IPS-11a (cell line): ENCODE measurements around the gene SUN3.

Source experiments
- H3K4me3 ChIP-seq: one replicate; pipeline ENCODE4 v1.5.1; 2013; ENCODE audit warnings: low read depth, low read length, control low read depth

SUN3 gene, protein sequence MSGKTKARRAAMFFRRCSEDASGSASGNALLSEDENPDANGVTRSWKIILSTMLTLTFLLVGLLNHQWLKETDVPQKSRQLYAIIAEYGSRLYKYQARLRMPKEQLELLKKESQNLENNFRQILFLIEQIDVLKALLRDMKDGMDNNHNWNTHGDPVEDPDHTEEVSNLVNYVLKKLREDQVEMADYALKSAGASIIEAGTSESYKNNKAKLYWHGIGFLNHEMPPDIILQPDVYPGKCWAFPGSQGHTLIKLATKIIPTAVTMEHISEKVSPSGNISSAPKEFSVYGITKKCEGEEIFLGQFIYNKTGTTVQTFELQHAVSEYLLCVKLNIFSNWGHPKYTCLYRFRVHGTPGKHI

GRCh38 chr7:48028938-48029337 lies at the start of gene SUN3:
Gene SUN3 (minus strand): TSS chr7:48029107. CDS start chr7:48028938, 169 bp downstream.
- no peak within 1 kb of the TSS for H3K4me3 ChIP-seq

- H3K4me3 ChIP-seq, result no peak overlapping the region
Observed at GRCh38 chr7:48078470-48078869, 49.6 kb upstream of the SUN3 start.

DNA sequence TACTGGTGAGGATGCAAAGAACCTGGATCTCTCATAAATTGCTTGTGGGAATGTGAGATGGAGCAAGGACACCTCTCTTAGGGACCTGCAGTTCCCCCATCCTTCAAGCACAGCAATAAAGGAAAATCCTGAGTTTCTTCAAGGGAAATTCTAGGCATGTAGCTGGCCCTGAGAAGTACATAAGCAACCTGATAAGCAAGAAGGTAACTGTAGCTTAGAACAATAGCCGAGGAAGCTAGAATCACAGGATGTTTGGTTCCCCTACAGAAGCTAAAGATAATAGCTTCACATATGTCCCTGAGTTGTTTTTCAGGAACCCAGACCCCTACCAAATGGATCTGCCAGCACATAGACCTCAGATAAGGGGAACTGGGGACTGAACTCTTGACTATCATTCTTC lies 48.5 kb upstream of the SUN3 start:
- no peak overlapping the region for H3K4me3 ChIP-seq

GRCh38 chr7:48074204-48074654 lies 45.3 kb upstream of the SUN3 start:
- H3K4me3 ChIP-seq, result no peak overlapping the region

- no peak overlapping the region for H3K4me3 ChIP-seq
Observed at GRCh38 chr7:48067475-48067874, 38.6 kb upstream of the SUN3 start.

GRCh38 chr7:48063985-48064384 lies 35.1 kb upstream of the SUN3 start:
- no peak overlapping the region for H3K4me3 ChIP-seq

DNA sequence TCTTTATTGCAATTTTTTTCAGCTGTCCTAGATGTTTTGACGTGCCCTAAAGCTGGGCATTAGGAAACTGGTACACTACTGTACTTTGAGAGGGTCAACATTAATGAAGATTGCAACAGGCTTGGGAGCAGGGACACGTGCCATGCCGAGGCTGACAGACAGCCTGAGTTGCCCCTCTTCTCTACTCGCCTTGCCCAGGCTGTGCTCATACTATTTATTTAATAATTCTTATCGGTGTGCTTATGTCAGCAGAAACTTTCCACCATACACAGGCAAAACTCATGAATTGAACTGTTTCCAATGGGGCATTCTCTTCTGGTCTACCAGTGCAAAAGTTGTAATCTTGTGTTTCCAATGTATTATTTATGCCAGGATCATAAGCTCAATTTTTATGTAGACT lies 30.8 kb upstream of the SUN3 start:
- H3K4me3 ChIP-seq, result no peak overlapping the region

- no peak overlapping the region for H3K4me3 ChIP-seq
Observed at GRCh38 chr7:48058990-48059389, 30.1 kb upstream of the SUN3 start.

DNA sequence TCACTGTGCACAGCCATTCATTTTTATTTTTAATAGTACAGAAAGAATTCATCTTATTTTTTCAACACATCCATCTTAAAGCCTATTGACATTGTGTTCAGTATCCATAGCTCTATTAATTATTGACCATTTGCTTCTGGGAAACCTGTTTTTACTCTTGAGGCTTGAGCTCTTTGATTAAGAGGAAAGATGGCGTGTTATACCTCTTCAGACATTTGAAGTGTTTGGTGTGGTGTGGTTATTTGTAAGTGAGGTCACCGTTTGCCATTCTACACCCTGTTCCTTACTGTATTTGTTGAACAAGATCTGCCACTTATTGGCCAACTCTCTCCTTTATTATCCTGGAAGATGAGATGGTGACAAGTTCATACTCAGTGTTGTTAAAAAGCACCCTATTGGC lies 24.8 kb upstream of the SUN3 start:
- H3K4me3 ChIP-seq, result no peak overlapping the region

DNA sequence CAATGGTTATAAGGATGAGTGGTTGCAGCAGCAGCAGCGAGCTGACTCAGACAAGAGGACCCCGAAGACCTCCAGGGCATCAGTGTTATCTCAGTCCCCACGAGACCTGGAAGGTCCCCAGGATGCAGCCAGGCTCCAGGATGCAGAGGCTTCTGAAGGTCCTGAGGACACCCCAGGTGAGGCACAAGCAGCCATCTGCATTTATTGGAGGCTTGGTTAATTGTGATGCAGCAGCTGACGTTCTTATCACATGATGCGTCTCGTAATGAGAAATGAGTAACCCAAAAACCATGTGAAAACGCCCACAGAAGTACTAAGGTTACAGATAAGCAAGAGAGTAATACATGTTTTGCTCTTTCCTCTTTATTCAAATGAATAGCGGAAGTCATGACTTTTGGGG lies 23.8 kb upstream of the SUN3 start:
- H3K4me3 ChIP-seq, result no peak overlapping the region

- no peak overlapping the region for H3K4me3 ChIP-seq
Observed at GRCh38 chr7:48049850-48050249, 20.9 kb upstream of the SUN3 start.

- H3K4me3 ChIP-seq, result no peak overlapping the region
Observed at GRCh38 chr7:48048113-48048512, 19.2 kb upstream of the SUN3 start.

DNA sequence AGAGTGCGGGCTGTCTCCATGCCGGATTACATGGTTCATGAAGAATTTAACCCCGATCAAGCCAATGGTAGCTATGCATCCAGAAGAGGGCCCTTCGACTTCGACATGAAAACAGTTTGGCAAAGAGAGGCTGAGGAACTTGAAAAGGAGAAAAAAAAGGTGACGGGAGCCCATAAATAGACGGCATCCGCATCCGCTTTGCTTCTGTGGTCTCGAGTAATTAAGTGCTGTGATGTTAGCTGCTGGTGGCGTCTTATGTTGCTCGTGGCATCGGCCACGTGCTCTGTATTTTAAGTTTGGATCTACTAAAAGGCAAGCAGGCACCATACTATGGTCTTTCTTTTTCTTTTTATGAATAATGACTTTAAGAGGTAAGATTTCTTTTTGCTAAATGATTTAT lies 17.6 kb upstream of the SUN3 start:
- H3K4me3 ChIP-seq, result no peak overlapping the region

GRCh38 chr7:48045195-48045765 lies 16.4 kb upstream of the SUN3 start:
- H3K4me3 ChIP-seq, result no peak overlapping the region

DNA sequence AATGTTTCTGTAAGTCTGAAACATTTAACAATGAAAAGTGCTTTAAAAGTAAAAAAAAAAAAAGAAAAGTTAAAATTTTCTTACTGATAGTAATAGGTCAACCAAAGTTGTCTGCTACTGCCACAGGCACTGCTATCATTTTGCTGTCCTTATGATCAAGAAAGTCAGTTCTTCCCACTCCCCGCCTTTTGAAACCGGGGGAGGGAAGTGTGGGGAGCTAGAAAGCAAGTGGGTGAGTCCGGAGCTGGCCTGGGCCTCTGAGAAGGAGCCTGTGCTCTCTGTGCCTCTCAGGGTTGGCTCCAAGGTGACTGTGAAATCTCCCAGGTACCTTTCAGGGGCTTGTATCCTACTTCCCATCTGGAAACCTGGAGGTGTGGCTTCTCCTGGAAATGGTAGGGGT lies 13.7 kb upstream of the SUN3 start:
- H3K4me3 ChIP-seq, result no peak overlapping the region

- H3K4me3 ChIP-seq, result no peak overlapping the region
Observed at GRCh38 chr7:48042216-48042615, 13.3 kb upstream of the SUN3 start.

DNA sequence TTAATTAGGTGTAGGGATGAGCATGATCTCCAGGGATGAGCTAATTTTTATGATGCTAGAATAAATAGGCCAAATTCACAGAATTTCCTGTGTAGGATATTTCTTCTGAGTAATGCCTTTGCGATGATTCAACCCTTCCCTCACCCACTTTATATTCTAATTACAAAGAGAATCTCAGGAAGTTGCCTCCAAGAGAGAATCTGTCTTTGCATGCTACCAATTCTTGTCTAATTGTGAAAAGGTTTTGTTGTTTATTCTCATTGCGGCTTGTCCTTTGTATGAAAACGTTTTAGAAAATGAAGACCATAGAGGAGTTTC lies 12.7 kb upstream of the SUN3 start:
- H3K4me3 ChIP-seq, result no peak overlapping the region

- no peak overlapping the region for H3K4me3 ChIP-seq
Observed at GRCh38 chr7:48040944-48041652, 12.2 kb upstream of the SUN3 start.

DNA sequence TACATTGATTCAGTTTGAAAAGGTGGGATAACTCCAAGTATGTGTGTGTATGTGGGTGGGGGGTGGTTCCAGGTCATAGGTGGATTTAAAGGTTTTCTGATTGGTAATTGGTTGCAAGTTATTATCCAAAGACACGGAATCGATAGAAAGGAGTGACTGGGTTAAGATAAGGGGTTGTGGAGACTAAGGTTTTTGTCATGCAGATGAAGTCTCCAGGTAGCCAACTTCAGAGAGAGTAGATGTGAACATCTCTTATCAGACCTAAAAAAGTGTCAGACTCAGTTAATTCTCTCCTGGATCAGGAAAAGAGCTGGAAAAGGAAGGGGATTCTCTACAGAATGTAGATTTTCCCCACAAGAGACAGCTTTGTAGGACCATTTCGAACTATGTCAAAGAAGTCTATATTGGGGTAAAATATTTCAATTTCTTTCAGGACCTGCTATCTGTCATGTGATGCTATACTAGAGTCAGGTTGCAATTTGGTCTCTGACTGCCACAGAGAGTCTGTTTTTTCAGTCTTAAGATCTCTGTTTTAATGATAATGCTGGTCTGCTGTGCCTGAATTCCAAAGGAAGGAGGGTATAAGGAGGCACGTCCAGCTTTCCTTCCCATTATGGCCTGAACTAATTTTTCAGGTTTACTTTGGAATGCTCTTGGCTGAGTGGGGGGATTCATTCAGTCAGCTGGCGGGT lies 10.1 kb upstream of the SUN3 start:
- H3K4me3 ChIP-seq, result no peak overlapping the region

DNA sequence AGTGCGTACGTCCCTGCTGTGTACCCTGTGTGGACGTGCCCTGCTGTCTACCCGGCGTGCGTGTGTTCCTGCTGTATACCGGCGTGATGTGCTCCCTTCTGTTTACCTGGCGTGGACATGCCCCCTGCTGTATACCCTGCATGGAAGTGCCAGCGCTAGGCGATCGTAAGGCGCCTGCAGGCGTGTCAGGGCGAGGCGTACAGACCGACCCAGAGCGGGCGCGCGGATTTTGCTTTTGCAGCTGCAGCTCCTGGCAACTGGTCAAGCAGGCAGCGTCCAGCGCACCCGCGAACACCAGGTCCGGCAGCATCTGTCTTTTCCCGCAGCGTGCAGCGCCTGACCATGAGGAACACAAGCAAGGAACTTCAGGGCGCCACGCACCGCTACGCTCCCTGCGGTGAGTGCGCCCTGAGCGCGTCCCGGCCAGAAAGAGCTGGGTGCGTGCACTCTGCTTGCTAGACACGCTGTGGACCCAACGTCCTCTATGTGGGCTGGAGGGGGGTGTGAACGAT lies 7.1 kb upstream of the SUN3 start:
- H3K4me3 ChIP-seq, result peak overlapping the region; percentile 80

- peak within 1 kb of the TSS; percentile 80 for H3K4me3 ChIP-seq
Observed at GRCh38 chr7:48035301-48035966, 6.5 kb upstream of the SUN3 start, which contains the start of gene C7orf57. Gene C7orf57 (plus strand): TSS chr7:48035543. CDS start chr7:48036309, 766 bp downstream.
